Gastrocnemius medialis (tissue), 4 donors: ENCODE measurements around the gene P2RY2. TPM values are rescaled to one million over a fixed set of nuclear protein-coding genes. Genes with fewer than 3 reads are reported as not detected.

ENCODE experiments used
- ATAC-seq, 2 donors: fragments of 150-250 bp; one replicate each; pipeline ENCODE4 v1.9.1; 2016
- DNase-seq, 2 donors: peaks; one replicate each; pipeline ENCODE4 v3.0.0-alpha.2; 2019
- H3K27ac ChIP-seq, 4 donors: fragments of 200-600 bp; sonication (generic); 1 replicate in 1 of 4; 2 replicates in 3 of 4; pipeline ENCODE4 v1.5.1; 2016 to 2018; ENCODE audit warnings: mild to moderate bottlenecking in 2 of 4, moderate library complexity in 1 of 4
- H3K27me3 ChIP-seq, 3 donors: fragments of 200-600 bp; sonication (generic) in 2 of 3; 1 replicate in 1 of 3; 2 replicates in 2 of 3; pipeline versions ENCODE4 v1.5.1 to v1.6.0; 2016 to 2019; ENCODE audit warnings: mild to moderate bottlenecking in 1 of 3, moderate library complexity in 1 of 3
- H3K36me3 ChIP-seq, 2 donors: fragments of 200-600 bp; sonication (generic) in 1 of 2; one replicate each; pipeline ENCODE4 v1.5.1; 2017 to 2018
- H3K4me1 ChIP-seq, 2 donors: fragments of 200-600 bp; sonication (generic) in 1 of 2; one replicate each; pipeline ENCODE4 v1.5.1; 2016 to 2017; ENCODE audit warnings: mild to moderate bottlenecking in 2 of 2
- H3K4me3 ChIP-seq, 4 donors: fragments of 200-600 bp; sonication (generic) in 3 of 4; 1 replicate in 1 of 4; 2 replicates in 3 of 4; pipeline ENCODE4 v1.5.1; 2016 to 2019; ENCODE audit warnings: mild to moderate bottlenecking in 2 of 4
- H3K9me3 ChIP-seq, 3 donors: fragments of 200-600 bp; sonication (generic) in 2 of 3; 1 replicate in 1 of 3; 2 replicates in 2 of 3; pipeline ENCODE4 v1.5.1; 2016 to 2019
- POLR2A ChIP-seq, 2 donors: fragments of 450-650 bp; IDR thresholded peaks; one replicate each; pipeline ENCODE4 v1.6.1; 2017; ENCODE audit warnings: antibody characterized with exemption in 2 of 2, mild to moderate bottlenecking in 2 of 2, moderate library complexity in 2 of 2
- in situ Hi-C, 4 donors: fragments of 200-750 bp; cut with MboI; loops; one replicate each; pipeline versions ENCODE4 v1.15.0 to v1.8.0; 2017; ENCODE audit warnings: low sequenced_read_pairs in 4 of 4
- intact Hi-C: fragments of 100-400 bp; cut with DNase I; formaldehyde crosslinking; loops from one replicate; pipeline ENCODE4 v1.15.1; 2023; ENCODE audit warnings: low total_unique reads
- total RNA-seq, 4 donors: library from RNA; depleted of rRNA; stranded (reverse); fragments of >200 nt; gene quantifications; one replicate each; pipeline versions ENCODE4 v1.1.0 to v1.2.3, GENCODE V29; 2016
- TF ChIP-seq, protein P1 (sequence below), 5 experiments: fragments of 450-650 bp in 3 of 5; fragments of 200-600 bp in 2 of 5; sonication (generic) in 2 of 5; IDR thresholded peaks in 4 of 5; conservative IDR thresholded peaks in 1 of 5; 1 replicate in 4 of 5; 2 replicates in 1 of 5; pipeline ENCODE4 v1.5.1; 2016 to 2019; ENCODE audit warnings: antibody characterized with exemption in 5 of 5, mild to moderate bottlenecking in 3 of 5, moderate library complexity in 3 of 5

Gene P2RY2
- total RNA-seq, 4 donors from 2014 or later = 21.8 to 52.6 (median 44.5) TPM

DNA sequence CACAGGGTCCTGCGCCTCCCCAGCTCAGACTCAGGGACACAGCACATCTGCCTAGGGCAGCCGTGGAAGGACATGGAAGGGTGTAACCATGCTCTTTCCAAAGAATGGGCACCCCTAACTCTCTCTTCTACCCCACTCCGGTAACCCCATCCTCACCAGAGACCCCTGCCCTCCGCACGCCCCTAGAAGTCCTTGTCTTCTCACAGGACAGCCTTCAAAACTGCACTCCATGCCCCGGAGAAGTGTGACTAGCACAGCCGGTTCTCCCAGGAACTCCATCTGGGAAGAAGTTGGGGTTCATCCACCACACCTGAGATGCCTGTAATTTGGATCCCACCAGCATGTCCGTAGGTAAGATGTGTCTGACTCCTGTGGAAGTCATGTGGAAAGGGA lies 25.0 kb downstream of the P2RY2 start:
- intact Hi-C loops = loop anchor here (2.0 to 5.0 kb wide), 3 partner anchors 36 to 412 kb away; no protein-coding TSS in a partner anchor
- TF ChIP-seq, protein P1, sequence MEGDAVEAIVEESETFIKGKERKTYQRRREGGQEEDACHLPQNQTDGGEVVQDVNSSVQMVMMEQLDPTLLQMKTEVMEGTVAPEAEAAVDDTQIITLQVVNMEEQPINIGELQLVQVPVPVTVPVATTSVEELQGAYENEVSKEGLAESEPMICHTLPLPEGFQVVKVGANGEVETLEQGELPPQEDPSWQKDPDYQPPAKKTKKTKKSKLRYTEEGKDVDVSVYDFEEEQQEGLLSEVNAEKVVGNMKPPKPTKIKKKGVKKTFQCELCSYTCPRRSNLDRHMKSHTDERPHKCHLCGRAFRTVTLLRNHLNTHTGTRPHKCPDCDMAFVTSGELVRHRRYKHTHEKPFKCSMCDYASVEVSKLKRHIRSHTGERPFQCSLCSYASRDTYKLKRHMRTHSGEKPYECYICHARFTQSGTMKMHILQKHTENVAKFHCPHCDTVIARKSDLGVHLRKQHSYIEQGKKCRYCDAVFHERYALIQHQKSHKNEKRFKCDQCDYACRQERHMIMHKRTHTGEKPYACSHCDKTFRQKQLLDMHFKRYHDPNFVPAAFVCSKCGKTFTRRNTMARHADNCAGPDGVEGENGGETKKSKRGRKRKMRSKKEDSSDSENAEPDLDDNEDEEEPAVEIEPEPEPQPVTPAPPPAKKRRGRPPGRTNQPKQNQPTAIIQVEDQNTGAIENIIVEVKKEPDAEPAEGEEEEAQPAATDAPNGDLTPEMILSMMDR (IDR thresholded peaks at IDR 0.05 in 4 of 5, conservative IDR thresholded peaks at IDR 0.05 in 1 of 5) = no peak
- no peak for TF ChIP-seq POLR2A (IDR thresholded peaks at IDR 0.05)
- H3K9me3 ChIP-seq = no peaks in the 10 kb centered on the region
- in situ Hi-C loops = loop anchor here in 3 of 4 donors (5.0 kb wide), 2 partner anchors 56 to 61 kb away; no protein-coding TSS in a partner anchor
- H3K27ac ChIP-seq = peak overlapping the region in 1 of 4 donors; percentile 97
- peaks cover 38 to 46% of the 10 kb centered on the region in 2 donors for H3K4me1 ChIP-seq
- H3K27me3 ChIP-seq = no peaks in the 10 kb centered on the region
- no peaks in the 10 kb centered on the region for H3K36me3 ChIP-seq
- no peak overlapping the region for H3K4me3 ChIP-seq
- peak in 1 of 2 donors; percentile 12 for DNase-seq
- no peak for ATAC-seq

DNA sequence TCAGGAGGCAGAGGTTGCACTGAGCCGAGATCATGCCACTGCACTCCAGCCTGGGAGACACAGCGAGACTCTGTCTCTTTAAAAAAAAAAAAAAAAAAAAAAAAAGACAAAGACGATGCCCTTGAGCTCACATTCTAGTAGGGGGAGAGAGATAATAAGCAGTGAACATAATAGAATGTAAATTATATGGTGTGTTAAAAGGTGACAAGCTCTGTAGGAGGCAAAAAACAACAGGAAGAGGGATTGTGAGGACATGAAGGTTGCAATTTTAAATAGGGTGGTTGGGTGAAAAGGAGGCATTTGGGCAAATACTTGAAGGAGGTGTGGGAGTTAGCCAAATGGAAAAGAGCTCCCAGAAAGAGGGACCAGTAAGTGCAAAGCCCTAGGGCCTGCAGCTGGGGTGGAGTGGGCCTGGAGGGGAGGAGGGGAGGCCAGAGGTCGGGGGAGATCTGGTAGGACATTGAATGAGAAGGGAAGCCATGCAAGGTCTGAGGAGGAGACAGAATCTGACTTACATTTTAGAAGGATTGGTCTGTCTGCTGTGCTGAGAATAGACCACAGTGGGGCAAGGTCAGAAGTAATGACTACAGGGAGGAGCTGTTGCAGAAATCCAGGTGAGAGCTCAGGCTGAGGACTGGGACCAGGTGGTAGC lies 26.6 kb downstream of the P2RY2 start:
- Histone ChIP-seq H3K4me3 (no peak overlapping the region), H3K27me3 (no peaks in the 10 kb centered on the region), H3K9me3 (no peaks in the 10 kb centered on the region), H3K4me1 (peaks cover 26 to 29% of the 10 kb centered on the region in 2 donors), H3K27ac (no peak overlapping the region), H3K36me3 (no peaks in the 10 kb centered on the region)
- intact Hi-C loops (loop anchor here (5.0 kb wide), 1 partner anchor 37 kb away; no protein-coding TSS in a partner anchor), in situ Hi-C loops (loop anchor here (5.0 kb wide), 2 partner anchors 57 to 62 kb away; no protein-coding TSS in a partner anchor)
- DNase-seq (peak in 1 of 2 donors; percentile 7), ATAC-seq (no peak)
- TF ChIP-seq POLR2A (IDR thresholded peaks at IDR 0.05) = no peak
- TF ChIP-seq, protein P1 (IDR thresholded peaks at IDR 0.05 in 4 of 5, conservative IDR thresholded peaks at IDR 0.05 in 1 of 5) = no peak

DNA sequence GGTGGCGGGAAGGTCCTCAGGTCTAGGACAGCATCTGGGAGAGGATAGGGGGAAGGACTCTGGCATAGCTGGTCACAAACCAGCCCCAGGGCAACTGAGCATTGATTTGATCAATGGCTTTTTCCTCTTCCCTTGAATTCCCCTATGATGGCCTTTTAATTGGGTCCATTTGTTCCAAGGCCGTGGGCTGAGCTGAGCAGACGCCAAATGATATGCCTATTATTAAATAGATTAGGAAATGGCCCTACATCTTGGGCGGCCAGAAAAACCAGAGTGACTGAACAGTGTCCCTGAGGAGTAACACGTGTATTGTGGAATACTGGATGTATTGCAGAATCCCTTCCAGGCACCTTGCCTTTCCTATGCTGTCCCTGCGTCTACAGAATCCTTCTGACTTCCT lies 27.4 kb downstream of the P2RY2 start:
- in situ Hi-C loops = loop anchor here in 1 of 4 donors (5.0 kb wide), 1 partner anchor 58 kb away; no protein-coding TSS in a partner anchor
- no peak for ATAC-seq
- DNase-seq = no peak

DNA sequence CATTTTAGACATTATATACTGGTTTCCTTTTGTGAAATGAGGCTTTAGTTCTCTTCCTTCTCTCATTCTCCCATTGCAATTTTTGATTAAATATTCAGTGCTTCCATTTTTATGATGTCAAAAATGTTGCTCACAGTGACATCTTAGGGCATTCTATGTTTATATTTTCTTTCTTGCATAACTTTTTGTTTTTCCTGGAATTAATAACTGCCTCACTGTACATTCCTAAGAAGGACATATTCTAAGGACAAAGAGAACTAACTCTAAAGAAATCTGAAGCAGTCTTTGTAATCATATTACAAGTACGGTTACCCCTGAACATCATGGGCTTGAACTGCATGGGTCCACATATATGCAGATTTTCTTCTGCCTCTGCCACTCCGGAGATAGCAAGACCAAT lies 28.2 kb downstream of the P2RY2 start:
- Histone ChIP-seq H3K27me3 (no peaks in the 10 kb centered on the region), H3K36me3 (no peaks in the 10 kb centered on the region), H3K4me1 (peaks cover 14 to 16% of the 10 kb centered on the region in 2 donors), H3K9me3 (no peaks in the 10 kb centered on the region), H3K4me3 (no peak overlapping the region), H3K27ac (no peak overlapping the region)
- in situ Hi-C loops (loop anchor here in 1 of 4 donors (5.0 kb wide), 1 partner anchor 59 kb away; no protein-coding TSS in a partner anchor), intact Hi-C loops (no loop called here)
- DNase-seq (no peak), ATAC-seq (no peak)
- no peak for TF ChIP-seq POLR2A (IDR thresholded peaks at IDR 0.05)
- TF ChIP-seq, protein P1 (IDR thresholded peaks at IDR 0.05 in 4 of 5, conservative IDR thresholded peaks at IDR 0.05 in 1 of 5) = no peak

More for the DNA sequence above, 27.4 kb downstream of the P2RY2 start:
- TF ChIP-seq, protein P1 (IDR thresholded peaks at IDR 0.05 in 4 of 5, conservative IDR thresholded peaks at IDR 0.05 in 1 of 5) = no peak
- TF ChIP-seq POLR2A (IDR thresholded peaks at IDR 0.05) = no peak
- Histone ChIP-seq H3K4me3 (no peak overlapping the region), H3K27me3 (no peaks in the 10 kb centered on the region), H3K9me3 (no peaks in the 10 kb centered on the region), H3K4me1 (peaks cover 20 to 22% of the 10 kb centered on the region in 2 donors), H3K27ac (no peak overlapping the region), H3K36me3 (no peaks in the 10 kb centered on the region)
- intact Hi-C loops = no loop called here
